ENCODE results near the gene TMEM258.

The TMEM258 gene

DNA sequence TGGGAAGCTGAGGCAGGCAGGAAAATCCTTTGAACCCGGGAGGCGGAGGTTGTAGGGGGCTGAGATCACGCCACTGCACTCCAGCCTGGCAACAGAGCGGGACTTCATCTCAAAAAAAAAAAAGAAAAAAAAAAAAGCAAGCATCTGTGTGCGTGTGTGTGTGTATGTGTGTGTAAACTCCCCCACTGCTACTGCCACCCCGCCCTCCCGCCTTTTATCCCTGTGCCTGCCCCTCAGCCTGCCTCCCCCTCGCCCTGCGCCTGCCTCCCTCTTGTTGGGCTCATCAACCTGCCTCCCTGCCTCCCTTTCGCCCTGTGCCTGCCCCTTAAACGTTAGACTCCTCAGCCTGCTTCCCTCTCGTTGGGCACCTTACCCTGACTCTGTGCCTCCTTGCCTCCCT, 18.0 kb downstream of the TMEM258 start:
- no peak for DNase-seq

DNA sequence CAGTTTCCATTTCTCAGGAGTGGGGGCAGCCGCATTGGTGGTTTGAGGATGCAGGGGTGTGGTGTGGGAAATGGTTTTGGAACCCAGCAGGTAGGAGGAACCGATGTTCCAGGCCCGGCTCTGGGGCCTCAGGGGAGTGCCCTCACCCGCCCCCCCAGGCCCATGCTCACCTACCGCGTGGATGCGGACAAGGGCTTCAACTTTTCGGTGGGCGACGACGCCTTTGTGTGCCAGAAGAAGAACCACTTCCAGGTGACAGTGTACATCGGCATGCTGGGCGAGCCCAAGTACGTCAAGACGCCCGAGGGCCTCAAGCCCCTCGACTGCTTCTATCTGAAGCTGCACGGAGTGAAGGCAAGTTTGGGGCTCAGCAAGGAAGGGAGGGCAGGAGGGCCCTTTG, 18.6 kb downstream of the TMEM258 start:
- DNase-seq, result no peak

DNA sequence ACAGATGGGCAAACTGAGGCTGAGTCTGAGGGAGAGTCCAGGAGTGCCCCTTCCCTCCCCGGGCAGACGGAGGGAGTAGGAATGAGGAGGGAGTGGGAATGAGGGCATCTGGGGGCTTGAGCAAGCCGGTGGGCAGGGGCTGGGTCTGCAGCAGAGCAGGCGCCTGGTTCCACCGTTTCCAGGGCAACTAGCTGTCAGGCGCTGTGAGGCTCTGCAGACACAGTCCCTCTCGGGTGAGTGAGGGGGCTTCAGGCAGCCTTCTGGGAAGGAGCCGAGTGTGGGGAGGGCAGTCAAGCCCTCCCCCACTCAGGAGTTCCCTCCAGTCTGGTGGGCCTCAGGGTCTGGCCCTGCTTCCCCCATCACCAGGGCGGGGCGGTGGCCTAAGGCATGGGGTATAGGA, 19.0 kb downstream of the TMEM258 start:
- no peak for DNase-seq

DNA sequence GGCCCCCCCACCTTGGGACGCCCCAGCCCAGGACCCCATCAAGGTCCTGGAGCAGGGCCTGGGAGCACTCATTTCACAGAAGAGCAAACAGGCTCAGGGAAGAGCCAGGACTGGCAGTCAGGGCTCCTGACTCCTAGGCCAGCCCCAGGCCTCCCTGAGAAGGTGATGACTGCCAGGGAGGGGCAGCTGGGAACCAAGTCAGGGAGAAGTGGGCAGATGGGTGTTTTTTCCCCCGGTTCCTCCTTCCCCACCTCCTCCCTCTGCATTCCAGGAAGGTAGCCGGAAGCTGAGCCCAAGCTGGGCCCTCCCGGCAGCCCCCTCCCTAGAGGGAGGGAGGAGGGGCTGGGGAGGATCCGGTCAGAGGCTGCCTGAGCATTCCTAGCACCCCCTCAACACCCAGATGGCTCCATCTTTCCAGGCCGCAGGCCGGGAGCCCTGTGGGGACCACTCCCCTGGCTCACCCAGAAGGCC, 20.4 kb downstream of the TMEM258 start:
- no peak for DNase-seq

DNA sequence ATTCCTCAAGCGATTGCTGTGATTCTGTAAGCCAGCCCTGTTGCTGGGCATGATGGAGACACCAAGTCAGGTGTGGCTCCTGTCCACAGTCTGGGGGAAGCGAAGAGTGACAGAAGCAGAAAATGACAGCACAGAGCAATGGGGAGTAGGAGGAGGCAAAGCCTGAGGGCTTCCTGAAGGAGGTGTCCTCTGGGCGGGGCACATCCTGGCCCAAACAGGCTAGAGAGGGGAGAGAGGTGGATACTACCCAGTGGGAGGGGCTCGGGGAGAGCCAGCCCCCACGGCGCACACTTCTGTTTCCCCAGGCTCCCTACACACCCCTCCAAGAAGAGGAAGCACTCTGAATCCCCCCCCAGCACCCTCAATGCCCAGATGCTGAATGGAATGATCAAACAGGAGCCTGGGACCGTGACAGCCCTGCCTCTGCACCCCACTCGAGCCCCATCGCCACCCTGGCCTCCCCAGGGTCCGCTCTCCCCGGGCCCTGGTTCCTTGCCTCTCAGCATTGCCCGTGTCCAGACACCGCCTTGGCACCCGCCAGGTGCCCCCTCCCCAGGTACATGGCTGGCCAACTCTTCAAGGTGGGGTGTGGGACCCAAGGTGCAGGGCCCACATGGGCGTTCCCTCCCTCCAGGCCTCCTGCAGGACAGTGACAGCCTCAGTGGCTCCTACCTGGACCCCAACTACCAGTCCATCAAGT, 21.1 kb downstream of the TMEM258 start:
- DNase-seq, result no peak

DNA sequence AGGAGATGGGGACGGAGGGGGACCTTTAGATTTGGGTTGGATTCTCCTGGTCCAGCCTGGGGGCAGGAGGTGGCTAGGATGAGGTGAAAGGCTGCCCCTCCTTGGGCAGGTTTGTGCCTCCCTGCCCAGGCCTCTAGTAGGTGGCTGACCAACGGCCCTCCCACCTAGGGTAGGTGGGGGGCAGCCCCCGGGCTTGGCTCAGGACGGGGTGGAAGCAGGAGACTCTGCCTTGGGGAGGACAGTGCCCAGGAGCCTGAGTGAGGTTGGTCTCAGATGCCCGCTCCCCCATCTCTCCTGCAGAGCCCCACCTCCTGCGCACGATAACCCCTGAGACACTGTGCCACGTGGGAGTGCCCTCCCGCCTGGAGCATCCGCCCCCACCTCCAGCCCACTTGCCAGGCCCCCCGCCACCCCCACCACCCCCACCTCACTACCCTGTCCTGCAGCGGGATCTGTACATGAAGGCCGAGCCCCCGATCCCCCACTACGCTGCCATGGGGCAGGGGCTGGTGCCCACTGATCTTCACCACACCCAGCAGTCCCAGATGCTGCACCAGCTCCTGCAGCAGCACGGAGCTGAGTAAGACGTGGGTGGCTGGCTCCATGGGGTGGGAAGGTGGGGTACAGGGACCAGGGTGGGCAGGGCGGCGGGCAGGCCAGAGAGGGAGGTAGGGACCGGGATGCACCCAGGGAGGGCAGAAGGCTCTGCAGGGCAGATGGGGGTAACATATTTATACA, 22.3 kb downstream of the TMEM258 start:
- DNase-seq, result no peak

GRCh38 chr11:61769169-61769920, 23.1 kb downstream of the TMEM258 start:
- DNase-seq, result no peak

GRCh38 chr11:61768376-61769076, 23.9 kb downstream of the TMEM258 start:
- DNase-seq, result no peak

- DNase-seq, result no peak
Measured at GRCh38 chr11:61766353-61766841, 26.0 kb downstream of the TMEM258 start.

DNA sequence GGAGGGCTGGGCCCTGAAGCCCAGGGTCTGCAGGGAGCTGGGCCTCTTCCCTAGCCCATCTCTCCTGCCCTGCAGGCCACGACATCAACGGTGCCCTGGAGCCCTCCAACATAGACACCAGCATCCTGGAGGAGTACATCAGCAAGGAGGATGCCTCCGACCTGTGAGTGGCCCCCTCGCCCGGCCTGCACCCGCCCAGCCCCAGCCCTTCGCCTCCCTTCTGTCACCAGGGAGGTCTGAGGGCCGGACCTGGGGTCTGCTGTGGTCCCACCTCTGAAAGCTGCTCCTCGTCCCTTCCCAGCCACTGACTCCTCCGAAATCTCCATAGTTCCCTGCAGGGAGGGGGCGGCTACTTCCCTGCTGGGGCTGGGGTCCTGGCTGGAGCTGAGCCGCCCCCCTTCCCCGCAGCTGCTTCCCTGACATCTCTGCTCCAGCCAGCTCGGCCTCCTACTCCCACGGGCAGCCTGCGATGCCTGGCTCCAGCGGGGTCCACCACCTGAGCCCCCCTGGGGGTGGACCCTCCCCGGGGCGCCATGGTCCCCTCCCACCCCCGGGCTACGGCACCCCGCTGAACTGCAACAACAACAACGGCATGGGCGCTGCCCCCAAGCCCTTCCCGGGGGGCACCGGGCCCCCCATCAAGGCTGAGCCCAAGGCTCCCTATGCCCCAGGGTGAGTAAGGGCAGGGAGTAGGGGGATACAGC, 26.7 kb downstream of the TMEM258 start:
- no peak for DNase-seq

GRCh38 chr11:61764606-61765260, 27.7 kb downstream of the TMEM258 start:
- DNase-seq, result no peak

GRCh38 chr11:61763930-61764605, 28.3 kb downstream of the TMEM258 start:
- no peak for DNase-seq

- DNase-seq, result no peak
Measured at GRCh38 chr11:61762798-61763197, 29.6 kb downstream of the TMEM258 start.

DNA sequence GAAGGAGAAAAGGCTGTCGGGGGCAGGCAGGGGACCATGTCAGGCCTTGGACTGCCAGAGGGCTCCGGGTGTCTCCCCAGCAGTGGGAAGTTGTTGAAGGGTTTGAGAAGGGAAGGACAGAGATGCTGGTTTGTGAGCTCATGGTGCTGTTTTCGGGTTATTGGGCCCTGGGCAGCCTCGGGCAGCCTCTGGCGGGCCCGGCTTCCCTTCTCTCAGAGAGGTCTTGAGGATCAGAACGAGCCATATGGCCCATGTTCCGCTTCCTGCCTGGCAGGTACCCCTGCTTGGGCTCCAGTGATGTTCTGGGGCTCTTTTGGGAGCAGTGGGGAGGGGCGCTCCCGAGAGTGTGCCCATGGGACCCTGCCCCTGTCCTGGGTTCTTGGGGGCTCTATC, 30.2 kb downstream of the TMEM258 start:
- DNase-seq, result no peak

DNA sequence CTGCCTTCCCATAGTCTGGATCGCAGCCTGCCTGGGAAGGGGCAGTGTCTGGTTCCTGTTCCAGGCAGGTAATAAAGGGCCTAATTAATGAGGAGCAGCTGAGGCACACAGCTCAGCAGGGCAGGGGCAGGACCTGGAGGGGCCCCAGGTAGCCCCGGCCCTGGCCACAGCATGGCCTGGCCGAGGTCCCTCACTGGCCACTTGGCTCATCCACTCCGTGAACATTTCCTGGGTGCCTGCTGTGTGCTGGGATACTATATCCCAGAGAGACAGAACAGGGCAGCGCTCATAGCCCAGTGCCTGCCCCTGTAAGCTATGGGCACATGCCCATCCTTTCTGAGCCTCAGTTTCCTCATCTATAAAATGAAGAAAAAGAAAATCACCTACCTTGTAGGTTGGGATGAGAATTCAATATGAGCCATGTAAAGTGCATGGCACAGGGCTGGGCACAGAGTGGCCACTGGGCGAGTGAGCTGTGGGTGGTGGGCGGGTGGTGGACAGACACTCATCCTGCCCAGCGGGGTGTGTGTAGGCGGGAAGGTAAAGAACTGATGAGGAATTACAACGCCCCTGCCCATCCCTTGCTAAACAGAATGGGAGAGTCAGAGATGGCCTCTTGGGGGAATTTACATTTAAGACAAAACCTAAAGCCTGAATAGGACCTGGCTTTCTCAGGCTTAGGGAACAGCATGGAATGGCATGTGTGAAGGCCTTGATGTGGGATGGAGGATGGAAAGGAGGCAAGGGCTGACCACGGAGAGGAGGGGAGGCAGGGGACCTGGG, 30.8 kb downstream of the TMEM258 start:
- no peak for DNase-seq

DNA sequence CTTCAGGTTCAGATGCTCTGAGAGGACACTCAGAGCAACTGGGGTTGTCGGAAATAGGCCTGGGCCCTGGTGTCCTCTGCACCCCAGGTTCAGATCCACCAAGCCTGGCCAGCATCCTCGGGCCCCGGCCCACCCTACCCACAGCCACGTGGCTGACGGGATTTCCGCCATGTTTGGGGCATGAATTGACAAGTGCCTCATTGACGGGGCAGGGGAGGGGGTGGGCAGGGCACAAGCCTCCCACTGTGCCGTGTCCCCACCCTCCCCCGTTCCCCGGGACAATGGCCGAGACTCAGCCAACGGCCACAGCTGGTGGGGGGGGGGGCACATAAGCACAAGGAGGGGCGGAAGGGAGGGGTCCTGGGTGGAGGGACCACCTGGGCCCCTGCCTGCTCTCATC, 31.5 kb downstream of the TMEM258 start:
- DNase-seq, result no peak

DNA sequence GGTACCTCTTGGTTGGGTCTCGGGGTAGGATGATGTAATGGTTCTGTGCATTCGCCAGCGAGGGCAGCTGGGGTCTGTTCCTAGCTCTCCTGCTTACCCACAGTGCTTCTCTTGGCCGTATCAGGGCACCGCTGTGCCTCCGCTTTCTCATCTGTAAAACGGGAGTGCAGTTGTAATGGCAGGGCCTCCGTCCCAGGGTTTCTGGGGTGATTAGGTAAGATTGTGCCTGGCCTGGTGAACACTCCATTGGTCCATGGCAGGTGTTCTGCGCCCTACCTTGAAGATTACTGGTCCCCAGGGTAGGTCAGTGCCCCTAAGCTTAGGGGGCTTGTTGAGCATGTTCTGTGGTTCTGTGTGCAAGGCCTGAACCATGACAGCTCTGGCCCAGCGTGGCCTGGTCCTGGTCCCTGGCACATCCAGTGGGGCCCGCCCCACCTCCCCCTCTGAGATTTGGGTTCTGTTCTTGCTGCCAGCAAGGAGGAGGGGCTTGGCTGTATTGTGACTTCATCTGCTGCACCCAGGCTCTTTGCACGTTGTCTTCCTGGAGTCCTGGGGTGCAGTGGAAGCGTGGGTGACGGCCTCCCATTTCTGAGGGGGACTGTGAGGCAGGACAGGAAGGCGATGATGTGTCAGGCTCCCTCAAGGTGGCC, 35.1 kb downstream of the TMEM258 start:
- no peak for DNase-seq

DNA sequence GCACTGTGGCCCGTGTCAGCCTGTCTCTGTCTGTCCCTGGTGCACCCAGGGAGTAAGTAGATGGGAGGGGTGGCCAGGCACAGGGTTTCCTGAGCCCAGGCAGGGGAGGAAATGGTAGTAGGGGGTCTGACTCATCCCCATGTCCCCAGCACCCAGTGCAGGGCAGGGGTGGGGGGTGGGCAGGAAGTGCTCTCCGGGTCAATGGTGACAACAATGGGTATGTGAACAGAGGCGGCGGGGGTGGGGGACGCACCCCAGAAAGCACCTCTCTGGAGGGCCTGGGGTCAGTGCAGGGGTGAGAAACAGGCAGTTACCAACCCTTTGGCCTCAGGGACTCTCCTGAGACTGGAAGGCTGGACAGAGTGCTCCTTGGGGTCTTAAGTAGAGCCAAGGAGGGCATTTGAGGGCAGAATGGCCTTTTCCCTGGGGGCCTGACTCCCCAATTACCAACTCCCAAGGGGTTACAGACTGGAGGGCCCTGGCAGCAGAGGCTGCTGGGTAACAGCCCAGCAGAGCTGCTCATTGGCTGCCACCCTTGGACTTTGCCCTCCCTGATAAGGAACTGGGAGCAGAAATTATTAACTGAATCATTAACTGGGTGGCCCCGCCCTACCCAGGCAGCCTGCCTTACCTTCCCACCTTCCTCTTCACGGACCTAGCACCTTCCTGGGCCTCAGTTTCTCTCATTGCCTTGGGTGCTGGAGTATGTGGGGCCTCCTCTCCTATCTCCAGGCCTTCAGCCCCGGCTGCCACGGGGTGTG, 35.8 kb downstream of the TMEM258 start:
- DNase-seq, result no peak

DNA sequence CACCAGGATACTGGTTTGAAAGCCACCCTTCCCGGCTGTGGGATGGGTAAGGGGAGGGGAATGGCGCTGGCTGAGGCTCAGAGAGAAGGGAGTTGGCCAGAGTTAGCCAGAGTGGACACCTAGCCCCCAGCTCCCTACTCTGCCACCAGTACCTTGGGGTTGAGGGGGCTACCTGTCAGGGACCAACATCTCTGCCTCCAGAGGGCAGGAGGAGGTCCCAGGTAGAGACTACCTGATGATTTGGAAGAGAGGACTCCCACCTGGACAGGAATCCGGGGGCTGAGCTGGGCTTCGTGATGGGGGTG, 36.3 kb downstream of the TMEM258 start:
- no peak for DNase-seq

All from NCI-H748 treated with DMSO at 0.1 percent for 48 hours (cell line).